ENCODE measurements around the gene PARG. TPM values are rescaled to one million over a fixed set of nuclear protein-coding genes. Genes with fewer than 3 reads are reported as not detected.
"Not testable (repeated sequence)": the region's sequence is repeated elsewhere in the genome, so short reads cannot be mapped to it uniquely, and the experiment has no call there.

Gene PARG
- total RNA-seq: 38.9 TPM

- peak; percentile 73 for DNase-seq (ENCODE audit: low spot score)
These were observed at the start of gene PARG, which contains the start of gene TIMM23B for GRCh38 chr10:49941447-49942338. PARG (minus strand) TSS chr10:49942027; CDS start chr10:49941725, 302 bp downstream. TIMM23B (plus strand) TSS chr10:49942053; CDS start chr10:49942195, 142 bp downstream.

DNA sequence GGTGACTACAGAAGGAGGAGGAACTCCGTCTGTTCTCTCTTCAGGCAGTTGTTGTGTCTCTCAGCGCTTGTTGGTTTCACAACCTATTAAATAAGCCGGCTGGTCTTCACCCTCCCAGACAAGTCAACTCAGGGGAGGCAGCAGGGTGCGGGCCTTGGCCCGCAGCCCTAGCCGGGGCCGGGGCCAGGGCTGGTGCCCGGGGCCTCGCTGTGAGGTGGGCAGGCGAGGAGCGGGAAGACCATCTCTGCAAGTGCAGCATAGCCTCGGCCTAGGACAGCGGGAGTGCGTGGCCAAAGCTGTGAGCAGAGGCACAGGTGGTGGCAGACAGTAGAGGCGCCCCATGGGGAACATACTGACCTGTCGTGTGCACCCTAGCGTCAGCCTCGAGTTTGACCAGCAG lies 46.5 kb upstream of the PARG start, which contains the start of gene AGAP6:
AGAP6 (plus strand) TSS at position 31 of the 400 bp plus-strand sequence; CDS start at position 341, 310 bp downstream.
- DNase-seq (ENCODE audit: low spot score): not testable (repeated sequence)

- DNase-seq (ENCODE audit: low spot score): not testable (repeated sequence)
These were observed 45.4 kb upstream of the PARG start for GRCh38 chr10:49987207-49987606.

- not testable (repeated sequence) for DNase-seq (ENCODE audit: low spot score)
These were observed 35.9 kb upstream of the PARG start for GRCh38 chr10:49977756-49978155.

GRCh38 chr10:49972094-49972493 lies 30.3 kb upstream of the PARG start:
- not testable (repeated sequence) for DNase-seq (ENCODE audit: low spot score)

DNA sequence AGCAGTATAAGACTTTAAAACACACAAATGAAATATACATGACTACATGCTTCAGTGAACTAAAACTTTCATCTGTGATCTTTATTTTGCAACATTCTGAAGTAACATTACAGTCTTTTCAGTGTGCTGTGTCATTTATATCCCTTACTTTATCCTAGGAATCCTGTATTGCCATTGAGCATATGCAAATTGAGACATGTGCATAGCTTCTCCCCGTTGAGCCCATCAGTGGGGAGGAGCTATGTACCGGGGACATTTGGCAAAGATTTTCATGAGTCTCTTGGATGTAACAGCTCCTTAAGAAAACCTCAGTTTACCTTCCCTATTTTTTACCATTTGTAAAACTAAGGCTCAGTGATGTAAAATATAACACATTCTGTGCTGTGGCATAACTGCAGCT lies 29.6 kb upstream of the PARG start:
- not testable (repeated sequence) for DNase-seq (ENCODE audit: low spot score)

DNA sequence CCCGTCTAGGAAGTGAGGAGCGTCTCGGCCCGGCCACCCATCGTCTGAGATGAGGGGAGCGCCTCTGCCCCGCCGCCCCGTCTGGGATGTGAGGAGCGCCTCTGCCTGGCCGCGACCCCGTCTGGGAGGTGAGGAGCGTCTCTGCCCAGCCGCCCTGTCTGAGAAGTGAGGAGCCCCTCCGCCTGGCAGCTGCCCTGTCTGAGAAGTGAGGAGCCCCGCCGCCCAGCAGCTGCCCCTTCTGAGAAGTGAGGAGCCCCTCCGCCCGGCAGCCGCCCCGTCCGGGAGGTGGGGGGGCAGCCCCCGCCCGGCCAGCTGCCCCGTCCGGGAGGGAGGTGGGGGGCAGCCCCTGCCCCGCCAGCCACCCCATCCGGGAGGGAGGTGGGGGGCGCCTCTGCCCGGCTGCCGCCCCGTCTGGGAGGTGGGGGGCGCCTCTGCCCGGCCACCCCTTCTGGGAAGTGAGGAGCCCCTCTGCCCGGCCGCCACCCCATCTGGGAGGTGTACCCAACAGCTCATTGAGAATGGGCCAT lies 28.6 kb upstream of the PARG start:
- not testable (repeated sequence) for DNase-seq (ENCODE audit: low spot score)

GRCh38 chr10:49953122-49953521 lies 11.3 kb upstream of the PARG start:
- DNase-seq (ENCODE audit: low spot score): not testable (repeated sequence)

GRCh38 chr10:49952006-49952405 lies 10.2 kb upstream of the PARG start:
- DNase-seq (ENCODE audit: low spot score): not testable (repeated sequence)

DNA sequence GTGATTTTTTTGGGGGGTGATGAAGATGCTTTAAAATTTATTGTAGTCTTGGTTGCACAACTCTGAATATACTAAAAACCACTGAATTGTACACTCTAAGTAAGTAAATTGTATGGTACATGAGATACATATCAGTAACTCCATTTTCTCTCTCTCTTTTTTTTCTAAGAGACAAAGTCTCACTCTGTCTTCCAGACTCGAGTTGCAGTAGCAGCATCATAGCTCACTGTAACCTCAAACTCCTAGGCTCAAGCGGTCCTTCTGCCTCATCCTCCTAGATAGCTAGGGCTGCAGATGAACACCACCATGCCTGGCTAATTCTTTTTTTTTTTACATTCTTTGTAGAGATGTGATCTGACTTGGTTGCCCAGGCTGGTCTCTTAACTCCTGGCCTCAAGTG lies 6.9 kb upstream of the PARG start:
- DNase-seq (ENCODE audit: low spot score): not testable (repeated sequence)

DNA sequence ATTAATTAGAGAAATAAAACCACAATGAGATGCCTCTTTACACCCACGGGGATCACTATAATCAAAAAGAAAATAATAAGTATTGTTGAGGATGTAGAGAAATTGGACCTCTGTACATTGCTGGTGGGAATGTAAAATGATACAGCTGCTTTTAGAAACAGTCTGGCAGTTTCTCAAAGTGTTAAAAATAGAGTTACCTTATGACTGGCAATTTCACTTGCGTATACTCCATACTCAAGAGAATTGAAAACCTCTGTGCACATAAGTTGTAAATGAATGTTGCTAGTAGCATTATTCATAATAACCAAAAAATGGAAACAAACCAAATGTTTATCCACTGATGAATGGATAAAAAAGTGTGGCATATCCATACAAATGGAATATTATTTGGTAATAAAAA lies 6.3 kb upstream of the PARG start:
- DNase-seq (ENCODE audit: low spot score): not testable (repeated sequence)

- DNase-seq (ENCODE audit: low spot score): not testable (repeated sequence)
These were observed 1.8 kb upstream of the PARG start for GRCh38 chr10:49943607-49944006.

DNA sequence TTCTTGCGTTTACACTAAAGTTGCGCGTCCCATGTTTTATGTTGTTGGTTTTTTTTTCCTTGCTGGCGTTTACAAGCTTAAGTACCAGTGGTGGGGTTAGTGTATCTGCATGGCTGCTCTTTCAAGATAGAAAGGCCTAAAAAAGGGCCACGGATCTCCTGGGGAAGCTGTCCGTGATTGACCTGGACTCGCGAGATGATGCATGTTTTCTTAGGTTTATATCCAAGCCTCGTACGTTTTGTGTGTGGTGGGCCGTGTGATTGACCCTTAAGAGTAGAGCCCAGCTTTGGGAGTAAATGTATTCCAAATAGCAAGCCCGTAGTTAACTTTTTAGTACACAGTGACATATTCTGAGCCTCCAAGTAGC lies 495 bp upstream of the PARG start:
- not testable (repeated sequence) for DNase-seq (ENCODE audit: low spot score)

DNA sequence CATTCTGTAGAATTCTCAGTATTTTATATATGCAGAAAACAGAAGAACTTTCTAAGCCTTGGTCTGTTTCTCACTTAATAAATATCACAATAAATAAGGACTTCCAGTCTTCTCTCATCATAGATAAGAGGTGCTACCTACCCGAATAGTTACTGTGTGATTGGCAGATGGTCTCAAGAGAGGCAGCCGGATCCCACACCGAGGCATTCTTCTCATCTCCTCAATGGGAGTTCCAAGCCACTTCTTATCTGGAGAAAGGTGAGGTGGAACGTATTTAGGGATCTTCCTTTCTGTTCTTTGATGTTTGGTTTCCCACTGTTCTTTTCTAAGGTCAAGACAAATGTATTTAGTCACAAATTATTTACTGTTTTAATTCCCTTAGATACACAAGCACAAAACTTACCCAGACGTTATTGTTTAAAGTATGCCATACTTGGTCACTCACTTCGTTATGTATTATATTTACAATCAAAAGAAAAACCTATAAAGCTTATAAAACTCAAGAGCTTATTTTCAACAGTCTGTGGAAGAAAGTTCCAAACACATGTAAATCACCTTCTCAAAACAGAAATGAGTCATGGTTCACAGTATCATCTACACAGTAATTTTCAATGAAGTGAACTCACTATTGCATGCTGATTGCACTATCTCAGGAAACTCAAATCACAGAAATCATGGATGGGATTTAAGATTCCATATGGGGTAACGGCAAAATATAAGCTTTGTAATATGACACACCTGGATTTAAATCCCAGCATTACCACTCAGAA lies 9.7 kb downstream of the PARG start:
- not testable (repeated sequence) for DNase-seq (ENCODE audit: low spot score)

DNA sequence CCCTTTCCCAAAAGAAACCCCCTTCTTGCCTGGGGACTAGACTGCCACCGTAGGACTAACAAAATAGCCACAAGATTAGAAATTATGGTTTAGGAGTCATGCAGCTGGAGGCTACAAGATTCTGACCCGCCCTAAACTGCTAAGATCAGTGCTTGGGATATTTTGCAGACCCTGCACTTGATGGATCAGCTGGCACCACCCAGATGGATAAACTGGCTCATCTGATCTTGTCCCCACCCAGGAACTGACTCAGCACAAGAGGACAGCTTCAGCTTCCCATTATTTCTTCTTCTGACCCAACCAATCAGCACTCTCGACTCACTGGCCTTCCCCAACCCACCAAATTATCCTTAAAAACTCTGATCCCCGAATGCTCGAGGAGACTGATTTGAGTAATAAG lies 10.6 kb downstream of the PARG start:
- not testable (repeated sequence) for DNase-seq (ENCODE audit: low spot score)

GRCh38 chr10:49923572-49923971 lies 18.3 kb downstream of the PARG start:
- DNase-seq (ENCODE audit: low spot score): not testable (repeated sequence)

DNA sequence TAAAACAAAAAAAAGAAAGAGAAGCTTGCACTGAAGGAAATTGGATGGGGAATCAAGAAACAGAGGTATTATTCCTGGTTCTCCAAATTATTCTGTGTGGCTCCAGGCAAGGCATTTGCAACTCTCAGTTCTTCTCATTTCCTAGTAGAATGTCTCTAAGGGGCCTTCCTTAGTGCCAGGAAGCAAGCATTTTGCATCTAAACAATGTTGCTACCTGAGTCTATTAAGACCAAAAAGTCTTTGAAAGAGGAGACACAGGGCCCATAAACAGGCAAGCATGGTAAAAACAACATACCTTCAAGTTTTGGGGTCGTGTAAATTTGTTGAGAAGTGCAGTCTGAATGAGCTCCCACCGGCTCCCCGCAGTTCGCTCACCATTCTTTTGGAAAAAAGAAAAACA lies 19.8 kb downstream of the PARG start:
- DNase-seq (ENCODE audit: low spot score): not testable (repeated sequence)

GRCh38 chr10:49917927-49918326 lies 23.9 kb downstream of the PARG start:
- DNase-seq (ENCODE audit: low spot score): not testable (repeated sequence)

- DNase-seq (ENCODE audit: low spot score): not testable (repeated sequence)
These were observed 25.4 kb downstream of the PARG start for GRCh38 chr10:49916451-49916850.

DNA sequence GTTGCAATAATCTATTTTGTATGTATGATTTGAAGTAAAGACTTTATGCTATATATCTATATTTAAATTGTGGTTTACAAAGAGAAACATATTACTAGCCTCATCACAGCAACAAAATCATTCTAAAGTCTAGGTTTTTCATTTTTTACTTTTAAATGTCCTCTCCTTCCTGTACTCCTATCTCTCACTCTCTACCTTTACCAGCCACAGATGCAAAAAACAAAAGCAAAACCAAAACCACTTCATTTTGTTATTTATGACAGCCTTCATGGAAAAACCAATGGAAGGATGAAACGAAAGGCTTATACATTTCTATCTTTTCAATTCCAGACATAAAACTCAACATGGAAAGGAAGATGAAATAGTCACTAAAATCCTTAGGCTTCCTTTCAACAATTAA lies 31.5 kb downstream of the PARG start:
- DNase-seq (ENCODE audit: low spot score): not testable (repeated sequence)

- not testable (repeated sequence) for DNase-seq (ENCODE audit: low spot score)
These were observed 33.3 kb downstream of the PARG start for GRCh38 chr10:49908290-49909080.

Data from ureter (tissue), 1 donor.